ENCODE measurements around the gene SMARCA1.

The SMARCA1 gene

DNA sequence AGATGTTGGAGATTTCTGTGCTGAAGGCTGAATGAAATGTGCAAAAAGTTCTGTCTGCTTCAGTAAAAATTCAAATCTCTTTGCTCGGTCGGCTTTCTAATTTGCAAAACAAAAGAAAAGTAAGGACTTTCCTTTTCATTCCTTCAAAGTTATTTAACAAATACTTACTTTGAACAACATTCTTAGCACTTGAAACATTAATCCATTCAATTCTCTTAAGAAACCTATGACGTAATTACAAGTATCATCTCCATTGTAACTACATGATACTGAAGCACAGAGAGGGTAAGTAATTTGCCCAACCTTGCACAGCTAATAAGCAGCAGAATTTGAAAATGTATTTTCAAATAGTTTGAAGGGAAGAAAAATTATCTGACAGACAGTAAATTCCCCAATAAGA is 6.9 kb downstream of the SMARCA1 start:
- DNase-seq (ENCODE audit: low read depth), result no peak
- no peak overlapping the region for H3K4me3 ChIP-seq (ENCODE audit: low read depth, low read length)
- TF ChIP-seq, protein P1, sequence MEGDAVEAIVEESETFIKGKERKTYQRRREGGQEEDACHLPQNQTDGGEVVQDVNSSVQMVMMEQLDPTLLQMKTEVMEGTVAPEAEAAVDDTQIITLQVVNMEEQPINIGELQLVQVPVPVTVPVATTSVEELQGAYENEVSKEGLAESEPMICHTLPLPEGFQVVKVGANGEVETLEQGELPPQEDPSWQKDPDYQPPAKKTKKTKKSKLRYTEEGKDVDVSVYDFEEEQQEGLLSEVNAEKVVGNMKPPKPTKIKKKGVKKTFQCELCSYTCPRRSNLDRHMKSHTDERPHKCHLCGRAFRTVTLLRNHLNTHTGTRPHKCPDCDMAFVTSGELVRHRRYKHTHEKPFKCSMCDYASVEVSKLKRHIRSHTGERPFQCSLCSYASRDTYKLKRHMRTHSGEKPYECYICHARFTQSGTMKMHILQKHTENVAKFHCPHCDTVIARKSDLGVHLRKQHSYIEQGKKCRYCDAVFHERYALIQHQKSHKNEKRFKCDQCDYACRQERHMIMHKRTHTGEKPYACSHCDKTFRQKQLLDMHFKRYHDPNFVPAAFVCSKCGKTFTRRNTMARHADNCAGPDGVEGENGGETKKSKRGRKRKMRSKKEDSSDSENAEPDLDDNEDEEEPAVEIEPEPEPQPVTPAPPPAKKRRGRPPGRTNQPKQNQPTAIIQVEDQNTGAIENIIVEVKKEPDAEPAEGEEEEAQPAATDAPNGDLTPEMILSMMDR (IDR thresholded peaks at IDR 0.05; ENCODE audit: insufficient read depth, low read depth, low read length, missing control alignments), result no peak

DNA sequence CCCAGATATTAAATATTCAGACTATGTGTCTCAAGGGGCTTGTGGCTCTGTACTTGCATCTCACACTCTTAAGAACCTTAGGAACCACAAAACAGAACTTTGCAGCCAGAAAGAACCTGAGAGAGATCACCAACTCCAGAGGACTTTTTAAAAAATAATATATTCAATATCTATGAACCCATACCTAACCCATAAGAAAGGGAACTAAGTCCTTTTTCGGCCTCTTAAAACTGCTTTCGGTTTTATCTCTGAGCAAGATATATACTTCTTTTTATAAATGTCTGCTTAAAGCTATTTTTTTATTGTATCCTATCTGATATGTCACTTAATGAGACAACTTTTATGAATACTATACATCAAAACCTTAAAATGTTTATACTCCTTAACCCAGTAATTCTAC is 10.9 kb downstream of the SMARCA1 start:
- DNase-seq (ENCODE audit: low read depth), result no peak
- TF ChIP-seq, protein P1 (IDR thresholded peaks at IDR 0.05; ENCODE audit: insufficient read depth, low read depth, low read length, missing control alignments), result no peak

DNA sequence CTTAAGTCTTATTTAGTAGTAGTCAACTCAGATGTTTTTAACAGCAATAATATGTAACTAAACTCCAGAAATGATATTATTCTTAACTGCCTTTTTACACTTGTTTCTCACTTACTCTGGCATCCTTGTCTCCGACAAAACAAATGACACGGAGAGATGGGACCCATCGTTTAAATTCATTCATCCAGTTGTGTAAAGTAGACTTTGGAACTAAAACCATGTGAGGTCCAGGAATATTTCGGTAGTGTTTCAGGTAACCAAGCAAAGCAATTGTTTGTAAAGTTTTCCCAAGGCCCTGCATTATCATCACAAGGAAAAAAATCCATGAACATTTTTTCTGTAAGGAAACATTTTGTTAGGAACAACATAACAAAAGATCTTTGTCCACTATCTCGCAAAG is 11.6 kb downstream of the SMARCA1 start:
- DNase-seq (ENCODE audit: low read depth), result no peak
- TF ChIP-seq, protein P1 (IDR thresholded peaks at IDR 0.05; ENCODE audit: insufficient read depth, low read depth, low read length, missing control alignments), result no peak
- H3K4me3 ChIP-seq (ENCODE audit: low read depth, low read length), result no peak overlapping the region

More for the DNA sequence above, 10.9 kb downstream of the SMARCA1 start:
- no peak overlapping the region for H3K4me3 ChIP-seq (ENCODE audit: low read depth, low read length)

DNA sequence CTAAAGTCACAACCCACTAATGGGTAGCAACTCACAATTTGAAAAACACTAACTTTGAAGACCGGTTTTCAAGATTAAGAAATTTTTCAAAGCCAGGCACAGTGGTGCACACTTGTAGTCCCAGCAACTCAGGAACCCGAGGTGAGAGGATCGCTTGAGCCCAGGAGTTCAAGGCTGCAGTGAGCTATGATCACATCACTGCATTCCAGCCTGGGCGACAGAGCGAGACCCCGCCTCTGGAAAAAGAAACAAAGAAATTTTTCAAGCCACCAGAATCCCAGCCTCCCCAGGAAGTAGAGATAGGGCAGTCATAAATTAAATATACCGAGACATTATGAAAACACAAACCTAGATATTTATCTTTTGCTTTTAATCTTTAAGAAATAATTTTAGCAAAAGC is 13.0 kb downstream of the SMARCA1 start:
- no peak for DNase-seq (ENCODE audit: low read depth)
- no peak overlapping the region for H3K4me3 ChIP-seq (ENCODE audit: low read depth, low read length)
- TF ChIP-seq, protein P1 (IDR thresholded peaks at IDR 0.05; ENCODE audit: insufficient read depth, low read depth, low read length, missing control alignments), result no peak

DNA sequence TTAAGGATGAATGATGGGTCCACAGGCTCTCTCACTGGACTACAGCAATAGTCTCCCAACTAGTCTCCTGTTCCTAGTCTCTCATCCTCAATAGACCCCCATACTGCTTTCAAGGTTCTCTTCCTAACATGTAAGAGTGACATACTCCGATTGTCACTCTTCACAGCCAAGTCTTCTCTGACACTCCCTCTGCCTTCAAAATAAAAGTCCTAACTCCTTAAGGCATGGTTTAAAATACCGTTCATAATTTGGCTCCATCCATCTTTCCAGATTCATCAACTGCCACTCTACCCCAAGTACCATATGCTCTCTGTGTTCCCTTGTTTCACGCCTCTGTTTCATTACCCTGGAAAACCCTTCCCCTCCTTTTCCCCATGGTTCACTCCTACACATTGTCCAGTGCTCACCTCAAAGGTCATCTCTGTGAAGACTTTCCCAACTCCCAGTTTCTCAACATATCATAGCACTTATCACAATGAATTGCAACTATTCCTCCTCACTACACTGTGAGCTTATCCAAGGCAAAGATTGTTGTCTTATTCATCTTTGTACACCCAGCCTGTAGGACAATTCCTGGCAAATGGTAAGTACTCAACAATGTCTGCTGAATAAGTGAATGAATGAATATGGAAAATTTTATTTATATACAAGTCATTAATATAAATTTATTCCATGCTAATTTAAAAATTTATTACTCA is 26.0 kb downstream of the SMARCA1 start:
- TF ChIP-seq, protein P1 (IDR thresholded peaks at IDR 0.05; ENCODE audit: insufficient read depth, low read depth, low read length, missing control alignments), result no peak
- H3K4me3 ChIP-seq (ENCODE audit: low read depth, low read length), result no peak overlapping the region
- no peak for DNase-seq (ENCODE audit: low read depth)

DNA sequence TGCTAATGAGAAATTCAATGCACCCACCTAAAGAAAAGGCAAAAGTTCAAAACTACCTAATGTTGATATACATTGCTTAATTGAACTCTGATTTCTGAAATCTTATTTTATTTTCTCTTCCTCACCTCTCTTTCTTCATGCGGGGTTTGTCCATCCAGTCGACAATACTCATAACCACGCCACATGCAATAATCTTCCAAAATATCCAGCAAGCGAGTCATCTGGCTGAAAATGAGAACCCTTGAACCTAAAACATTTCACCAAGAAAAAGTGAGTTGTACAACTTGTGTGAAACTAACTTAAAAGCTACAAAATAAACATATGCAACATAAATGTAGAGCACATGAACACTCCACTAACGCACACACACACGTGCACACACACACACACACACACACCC is 26.7 kb downstream of the SMARCA1 start:
- H3K4me3 ChIP-seq (ENCODE audit: low read depth, low read length), result no peak overlapping the region
- no peak for DNase-seq (ENCODE audit: low read depth)
- TF ChIP-seq, protein P1 (IDR thresholded peaks at IDR 0.05; ENCODE audit: insufficient read depth, low read depth, low read length, missing control alignments), result no peak

DNA sequence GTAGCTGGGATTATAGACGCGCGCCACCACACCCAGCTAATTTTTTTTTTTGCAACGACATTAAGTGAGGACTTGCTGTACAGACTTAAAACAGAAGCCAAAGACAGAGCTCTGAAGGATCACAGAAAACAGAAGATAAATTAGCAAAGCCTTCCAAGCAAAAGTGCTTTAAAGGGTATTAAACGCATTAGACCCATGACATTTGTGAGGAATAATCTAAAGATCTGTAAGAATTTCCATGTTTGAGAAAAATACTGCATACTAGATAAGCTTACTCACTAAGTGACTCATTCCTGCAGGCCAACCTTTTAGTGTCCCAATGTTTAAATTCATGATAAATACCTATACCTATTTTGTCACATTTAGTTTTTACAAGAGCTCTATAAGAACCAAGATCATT is 27.4 kb downstream of the SMARCA1 start:
- H3K4me3 ChIP-seq (ENCODE audit: low read depth, low read length), result no peak overlapping the region
- TF ChIP-seq, protein P1 (IDR thresholded peaks at IDR 0.05; ENCODE audit: insufficient read depth, low read depth, low read length, missing control alignments), result no peak
- no peak for DNase-seq (ENCODE audit: low read depth)

Measured in GM12865 (cell line).